K562 (cell line): ENCODE results near the gene C10orf71. TPM values are rescaled to one million over a fixed set of nuclear protein-coding genes. Genes with fewer than 3 reads are reported as not detected.

Experiments used
- CXXC5 ChIP-seq: fragments of 250-450 bp; sonication (Bioruptor Pico); IDR thresholded peaks from 2 replicates; pipeline ENCODE4 v1.8.0; 2022; ENCODE audit warnings: inconsistent platforms, mild to moderate bottlenecking, moderate library complexity
- FUS ChIP-seq: fragments of 200-400 bp; formaldehyde crosslinking; optimal IDR thresholded peaks from 2 replicates; pipeline ENCODE3; 2017; ENCODE audit warnings: low read depth, low read length
- HIVEP1 ChIP-seq: fragments of 250-450 bp; sonication (Bioruptor Pico); IDR thresholded peaks from 2 replicates; pipeline ENCODE4 v1.4.0; 2020; ENCODE audit warnings: mild to moderate bottlenecking
- HMG20A ChIP-seq: fragments of 450-650 bp; formaldehyde crosslinking; conservative IDR thresholded peaks from 2 replicates; pipeline ENCODE4 v1.4.0; 2020; ENCODE audit warnings: mild to moderate bottlenecking, mixed read lengths
- KAT7 ChIP-seq: sonication (generic); formaldehyde crosslinking; IDR thresholded peaks from 2 replicates; pipeline ENCODE4 v1.8.0; 2022; ENCODE audit warnings: missing genetic modification reagents, mild to moderate bottlenecking, borderline replicate concordance
- KLF10 ChIP-seq: fragments of 250-450 bp; sonication (Bioruptor Pico); IDR thresholded peaks from 2 replicates; pipeline ENCODE4 v1.6.1; 2021; ENCODE audit warnings: matching md5 sums
- LARP7 ChIP-seq: fragments of 450-650 bp; IDR thresholded peaks from 2 replicates; pipeline ENCODE4 v1.6.1; 2016
- MCM3 ChIP-seq: fragments of 450-650 bp; IDR thresholded peaks from 2 replicates; pipeline ENCODE4 v1.6.1; 2016
- MEF2D ChIP-seq: conservative IDR thresholded peaks from 2 replicates; pipeline ENCODE4 v1.6.1; 2016; ENCODE audit warnings: low read depth, missing genetic modification characterization, missing compliant biosample characterization
- MXI1 ChIP-seq: IDR thresholded peaks from 2 replicates; pipeline ENCODE4 v1.6.1; 2011; ENCODE audit warnings: low read depth, mild to moderate bottlenecking, improper control_type of control experiment, low read length
- MYBL2 ChIP-seq, 2 experiments: fragments of 450-650 bp in 1 of 2; sonication (generic) in 1 of 2; formaldehyde crosslinking in 1 of 2; IDR thresholded peaks; 2 replicates each; pipeline versions ENCODE4 v1.6.1 to v1.8.1; 2017 to 2022; ENCODE audit warnings: borderline replicate concordance in 1 of 2, inconsistent platforms in 1 of 2, low read depth in 1 of 2, mild to moderate bottlenecking in 1 of 2, missing genetic modification reagents in 1 of 2, moderate library complexity in 1 of 2
- NCOA2 ChIP-seq, 2 experiments: fragments of 450-650 bp; IDR thresholded peaks; 2 replicates each; pipeline ENCODE4 v1.6.1; 2018; ENCODE audit warnings: mild to moderate bottlenecking in 2 of 2, moderate library complexity in 1 of 2; ENCODE audit not compliant: partially characterized antibody in 2 of 2
- NR1H2 ChIP-seq: sonication (generic); formaldehyde crosslinking; IDR thresholded peaks from 2 replicates; pipeline ENCODE4 v1.4.0; 2020; ENCODE audit warnings: mild to moderate bottlenecking, missing genetic modification reagents
- NRF1 ChIP-seq, 2 experiments: fragments of 450-650 bp; IDR thresholded peaks in 1 of 2; conservative IDR thresholded peaks in 1 of 2; 2 replicates each; pipeline ENCODE4 v1.6.1; 2014; ENCODE audit warnings: mild to moderate bottlenecking in 2 of 2
- PHF21A ChIP-seq: fragments of 450-650 bp; IDR thresholded peaks from 2 replicates; pipeline ENCODE4 v1.6.1; 2017; ENCODE audit warnings: low read depth, borderline replicate concordance
- PML ChIP-seq: IDR thresholded peaks from 2 replicates; pipeline ENCODE4 v1.6.1; 2012; ENCODE audit warnings: low read length, inconsistent platforms
- RBFOX2 ChIP-seq: fragments of 200-400 bp; formaldehyde crosslinking; IDR thresholded peaks from 2 replicates; pipeline ENCODE4 v1.6.1; 2017; ENCODE audit warnings: low read depth, mild to moderate bottlenecking, low read length, moderate library complexity
- RCOR1 ChIP-seq, 2 experiments: IDR thresholded peaks; 2 replicates each; pipeline ENCODE4 v1.6.1; 2012; ENCODE audit warnings: low read depth in 2 of 2, low read length in 2 of 2, borderline replicate concordance in 1 of 2, improper control_type of control experiment in 1 of 2
- SAFB ChIP-seq: fragments of 200-400 bp; formaldehyde crosslinking; IDR thresholded peaks from 2 replicates; pipeline ENCODE4 v1.6.1; 2017; ENCODE audit warnings: low read depth, low read length, borderline replicate concordance
- SP2 ChIP-seq: IDR thresholded peaks from 2 replicates; pipeline ENCODE4 v1.6.1; 2011; ENCODE audit warnings: mild to moderate bottlenecking, low read depth, low read length, moderate library complexity; ENCODE audit not compliant: poor library complexity, severe bottlenecking; ENCODE audit errors: extremely low read depth
- ZNF3 ChIP-seq: fragments of 250-450 bp; sonication (Bioruptor Pico); IDR thresholded peaks from 2 replicates; pipeline ENCODE4 v1.5.0; 2021; ENCODE audit warnings: mild to moderate bottlenecking, moderate library complexity
- ZNF398 ChIP-seq: fragments of 250-450 bp; sonication (Bioruptor Pico); IDR thresholded peaks from 2 replicates; pipeline ENCODE4 v1.8.0; 2021; ENCODE audit warnings: moderate library complexity, mild to moderate bottlenecking, inconsistent platforms
- polyA plus RNA-seq, 8 experiments: library from polyadenylated mRNA; depleted of rRNA in 4 of 8; stranded (reverse) in 5 of 8; unstranded in 3 of 8; fragments of >200 nt; fragmentation: Nextera tagmentation in 2 of 8; fragmentation: Illumina TruSeq in 1 of 8; extraction: Ambion mirVana in 2 of 8; extraction: Trizol in 1 of 8; gene quantifications; 2 replicates each; pipeline versions ENCODE4 v1.2.1 to v1.2.3, GENCODE V29; 2011 to 2014; ENCODE audit warnings: inconsistent platforms in 1 of 8, missing spikeins in 1 of 8
- total RNA-seq, 7 experiments: library from RNA; depleted of rRNA in 6 of 7; stranded (reverse); fragments of >200 nt in 6 of 7; fragmentation: Illumina TruSeq in 2 of 7; extraction: Trizol in 2 of 7; gene quantifications; 2 replicates each; pipeline versions ENCODE4 v1.2.1 to v1.2.3, GENCODE V29; 2011 to 2021; ENCODE audit warnings: low replicate concordance in 1 of 7
- TF ChIP-seq, protein P1 (sequence below): sonication (generic); formaldehyde crosslinking; IDR thresholded peaks from 2 replicates; pipeline ENCODE4 v1.8.0; 2022; ENCODE audit warnings: missing genetic modification reagents, mild to moderate bottlenecking, moderate library complexity, borderline replicate concordance
- TF ChIP-seq, protein P2 (sequence below): sonication (generic); formaldehyde crosslinking; IDR thresholded peaks from 2 replicates; pipeline ENCODE4 v1.8.0; 2022; ENCODE audit warnings: mild to moderate bottlenecking, missing genetic modification reagents, borderline replicate concordance

Gene C10orf71
- total and polyA plus RNA-seq, 9 of the 15 experiments (the other 6 are each of a cell fraction or from before 2014, with no cell fraction given) = 0.06 to 4.5 (median 1.3) TPM

- TF ChIP-seq NCOA2 (IDR thresholded peaks at IDR 0.05; ENCODE audit: partially characterized antibody in 2 of 2) = no peak
- TF ChIP-seq FUS = no peak
- TF ChIP-seq PHF21A = no peak
- peak; percentile 35 to 40; a peak in 2 of 4 replicates for TF ChIP-seq NRF1 (conservative IDR thresholded peaks at IDR 0.05 in 1 of 2, IDR thresholded peaks at IDR 0.05 in 1 of 2)
- peak; percentile 42; the same call in 1 of the 2 replicates for TF ChIP-seq RBFOX2
- no peak for TF ChIP-seq MYBL2 (IDR thresholded peaks at IDR 0.05; ENCODE audit: low read depth)
- TF ChIP-seq MYBL2 (CRISPR knock-in tag; IDR thresholded peaks at IDR 0.05; ENCODE audit: borderline replicate concordance) = no peak
- TF ChIP-seq CXXC5 (CRISPR knock-in tag) = peak; percentile 84
- TF ChIP-seq MXI1 = no peak; the same call in 1 of the 2 replicates
- TF ChIP-seq KLF10 (CRISPR knock-in tag) = no peak
- no peak for TF ChIP-seq ZNF398 (CRISPR knock-in tag)
- TF ChIP-seq LARP7 = 0 out of 2 replicates have a peak, but pooled peaks have one; percentile 18
- TF ChIP-seq, protein P1, sequence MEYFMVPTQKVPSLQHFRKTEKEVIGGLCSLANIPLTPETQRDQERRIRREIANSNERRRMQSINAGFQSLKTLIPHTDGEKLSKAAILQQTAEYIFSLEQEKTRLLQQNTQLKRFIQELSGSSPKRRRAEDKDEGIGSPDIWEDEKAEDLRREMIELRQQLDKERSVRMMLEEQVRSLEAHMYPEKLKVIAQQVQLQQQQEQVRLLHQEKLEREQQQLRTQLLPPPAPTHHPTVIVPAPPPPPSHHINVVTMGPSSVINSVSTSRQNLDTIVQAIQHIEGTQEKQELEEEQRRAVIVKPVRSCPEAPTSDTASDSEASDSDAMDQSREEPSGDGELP (CRISPR knock-in tag) = peak; percentile 90
- TF ChIP-seq SP2 = no peak
- TF ChIP-seq KAT7 = no peak
- no peak for TF ChIP-seq NR1H2 (CRISPR knock-in tag)
- peak; percentile 86 to 91 for TF ChIP-seq RCOR1 (IDR thresholded peaks at IDR 0.05; ENCODE audit: borderline replicate concordance in 1 of 2, low read depth in 2 of 2, low read length in 2 of 2)
- TF ChIP-seq, protein P2, sequence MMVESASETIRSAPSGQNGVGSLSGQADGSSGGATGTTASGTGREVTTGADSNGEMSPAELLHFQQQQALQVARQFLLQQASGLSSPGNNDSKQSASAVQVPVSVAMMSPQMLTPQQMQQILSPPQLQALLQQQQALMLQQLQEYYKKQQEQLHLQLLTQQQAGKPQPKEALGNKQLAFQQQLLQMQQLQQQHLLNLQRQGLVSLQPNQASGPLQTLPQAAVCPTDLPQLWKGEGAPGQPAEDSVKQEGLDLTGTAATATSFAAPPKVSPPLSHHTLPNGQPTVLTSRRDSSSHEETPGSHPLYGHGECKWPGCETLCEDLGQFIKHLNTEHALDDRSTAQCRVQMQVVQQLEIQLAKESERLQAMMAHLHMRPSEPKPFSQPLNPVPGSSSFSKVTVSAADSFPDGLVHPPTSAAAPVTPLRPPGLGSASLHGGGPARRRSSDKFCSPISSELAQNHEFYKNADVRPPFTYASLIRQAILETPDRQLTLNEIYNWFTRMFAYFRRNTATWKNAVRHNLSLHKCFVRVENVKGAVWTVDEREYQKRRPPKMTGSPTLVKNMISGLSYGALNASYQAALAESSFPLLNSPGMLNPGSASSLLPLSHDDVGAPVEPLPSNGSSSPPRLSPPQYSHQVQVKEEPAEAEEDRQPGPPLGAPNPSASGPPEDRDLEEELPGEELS (CRISPR knock-in tag) = no peak
- no peak for TF ChIP-seq SAFB
- no peak for TF ChIP-seq HMG20A (CRISPR knock-in tag)
- no peak for TF ChIP-seq ZNF3 (CRISPR knock-in tag)
- TF ChIP-seq HIVEP1 (CRISPR knock-in tag) = no peak
- peak; percentile 75 for TF ChIP-seq PML
- no peak for TF ChIP-seq MCM3
- peak; percentile 99 for TF ChIP-seq MEF2D (tag)
Measured at GRCh38 chr10:49300140-49300974, 1.4 kb downstream of the C10orf71 start (continued).
